HFFc6 (cell line): ENCODE results near the gene TMC2. TPM values are rescaled to one million over a fixed set of nuclear protein-coding genes. Genes with fewer than 3 reads are reported as not detected.

ENCODE experiments used
- DNase-seq: peaks from one replicate; pipeline ENCODE4 v3.0.0-alpha.2; 2018
- H3K27ac Mint-ChIP-seq: 2 replicates; pipeline ENCODE4 v1.8.0; 2020; ENCODE audit warnings: mild to moderate bottlenecking, mixed read lengths
- H3K27me3 Mint-ChIP-seq: 2 replicates; pipeline ENCODE4 v1.8.0; 2021; ENCODE audit warnings: mild to moderate bottlenecking, moderate library complexity, mixed read lengths; ENCODE audit not compliant: insufficient read depth
- H3K36me3 Mint-ChIP-seq: 2 replicates; pipeline ENCODE4 v1.8.0; 2021; ENCODE audit warnings: low read depth, mixed read lengths
- H3K4me1 Mint-ChIP-seq: 2 replicates; pipeline ENCODE4 v1.8.0; 2020; ENCODE audit warnings: low read depth, mixed read lengths
- H3K4me3 Mint-ChIP-seq: 2 replicates; pipeline ENCODE4 v1.8.0; 2020; ENCODE audit warnings: mild to moderate bottlenecking, moderate library complexity, mixed read lengths
- H3K9me3 Mint-ChIP-seq: 2 replicates; pipeline ENCODE4 v1.8.0; 2020; ENCODE audit warnings: mild to moderate bottlenecking, mixed read lengths
- CTCF ChIP-seq: fragments of 200-600 bp; sonication (generic); IDR thresholded peaks from 2 replicates; pipeline ENCODE4 v1.5.0; 2021; ENCODE audit warnings: antibody characterized with exemption, mild to moderate bottlenecking
- total RNA-seq, 6 experiments: library from RNA; stranded (reverse); fragmentation: NEBNext Ultra II Directional; extraction: Animal tissue kit (Norgen Biotek cat#: 25700); gene quantifications; 2 replicates in 1 of 6; 3 replicates in 5 of 6; pipeline ENCODE4 v1.2.3, GENCODE V29; 2021

TMC2 gene
- total RNA-seq, 6 experiments from 2014 or later, result not detected

- H3K36me3 Mint-ChIP-seq, result peaks cover 13% of the 10 kb centered on the region
- peaks cover 23% of the 10 kb centered on the region for H3K9me3 Mint-ChIP-seq
- no peak for TF ChIP-seq CTCF
- no peak overlapping the region for H3K4me3 Mint-ChIP-seq
- H3K27ac Mint-ChIP-seq, result no peak overlapping the region
- no peak for DNase-seq
- peaks cover 7% of the 10 kb centered on the region; the same call in 1 of the 2 replicates for H3K4me1 Mint-ChIP-seq
- H3K27me3 Mint-ChIP-seq, result peaks cover 17% of the 10 kb centered on the region
These were observed 67.6 kb downstream of the TMC2 start for GRCh38 chr20:2603816-2604505.

- no peak for TF ChIP-seq CTCF
- Mint-ChIP-seq H3K27ac (no peak overlapping the region), H3K27me3 (peaks cover 16% of the 10 kb centered on the region), H3K4me1 (peaks cover 7% of the 10 kb centered on the region; the same call in 1 of the 2 replicates), H3K4me3 (no peak overlapping the region), H3K9me3 (peaks cover 23% of the 10 kb centered on the region), H3K36me3 (peaks cover 13% of the 10 kb centered on the region)
- no peak for DNase-seq
These were observed 68.1 kb downstream of the TMC2 start for GRCh38 chr20:2604506-2604835.

GRCh38 chr20:2606507-2607006 lies 70.2 kb downstream of the TMC2 start:
- no peak for DNase-seq
- Mint-ChIP-seq H3K4me3 (no peak overlapping the region), H3K27ac (no peak overlapping the region), H3K4me1 (peaks cover 7% of the 10 kb centered on the region; the same call in 1 of the 2 replicates), H3K36me3 (peaks cover 13% of the 10 kb centered on the region), H3K9me3 (peaks cover 23% of the 10 kb centered on the region), H3K27me3 (peaks cover 11% of the 10 kb centered on the region)
- TF ChIP-seq CTCF, result no peak

- Mint-ChIP-seq H3K9me3 (peaks cover 21% of the 10 kb centered on the region), H3K27ac (no peak overlapping the region), H3K36me3 (peaks cover 13% of the 10 kb centered on the region), H3K4me1 (no peaks in the 10 kb centered on the region), H3K4me3 (no peak overlapping the region), H3K27me3 (peaks cover 22% of the 10 kb centered on the region)
- no peak for DNase-seq
- TF ChIP-seq CTCF, result no peak
These were observed 74.0 kb downstream of the TMC2 start for GRCh38 chr20:2610326-2610725.

- peaks cover 15% of the 10 kb centered on the region for H3K9me3 Mint-ChIP-seq
- H3K4me3 Mint-ChIP-seq, result no peak overlapping the region
- H3K4me1 Mint-ChIP-seq, result no peaks in the 10 kb centered on the region
- H3K27me3 Mint-ChIP-seq, result peaks cover 29% of the 10 kb centered on the region
- TF ChIP-seq CTCF, result no peak
- no peak overlapping the region for H3K27ac Mint-ChIP-seq
- peaks cover 13% of the 10 kb centered on the region for H3K36me3 Mint-ChIP-seq
- DNase-seq, result no peak
These were observed 74.8 kb downstream of the TMC2 start for GRCh38 chr20:2610941-2611720.
